Neural cell (in vitro differentiated cells): Measurements from ENCODE around the gene TEFM. TPM values are rescaled to one million over a fixed set of nuclear protein-coding genes. Genes with fewer than 3 reads are reported as not detected.

Source experiments
- H2AFZ ChIP-seq: fragments of 200-600, 300-800 bp; sonication (generic), shearing (Covaris generic); 2 replicates; pipeline ENCODE4 v1.6.0; 2014; ENCODE audit warnings: low read depth, mild to moderate bottlenecking, antibody characterized with exemption, low read length, moderate library complexity
- H3F3A ChIP-seq: fragments of 200-600 bp; shearing (Covaris generic); 2 replicates; pipeline ENCODE4 v1.6.1; 2016; ENCODE audit warnings: mild to moderate bottlenecking, moderate library complexity, mixed read lengths, antibody characterized with exemption, low read length; ENCODE audit not compliant: insufficient read depth, poor library complexity, severe bottlenecking
- H3K27ac ChIP-seq: fragments of 200-600, 300-800 bp; sonication (generic), shearing (Covaris generic); 2 replicates; pipeline ENCODE4 v1.5.1; 2014; ENCODE audit warnings: mild to moderate bottlenecking, low read length, moderate library complexity
- H3K27me3 ChIP-seq: fragments of 300-800, 200-600 bp; sonication (generic), shearing (Covaris generic); 2 replicates; pipeline ENCODE4 v1.6.0; 2014; ENCODE audit warnings: mild to moderate bottlenecking, low read depth, low read length, moderate library complexity; ENCODE audit not compliant: insufficient read depth
- H3K36me3 ChIP-seq: fragments of 300-800, 200-600 bp; sonication (generic), shearing (Covaris generic); 2 replicates; pipeline ENCODE4 v1.5.1; 2014; ENCODE audit warnings: mild to moderate bottlenecking, antibody characterized with exemption, low read length, moderate library complexity; ENCODE audit not compliant: insufficient read depth
- H3K4me2 ChIP-seq: fragments of 300-800, 200-600 bp; sonication (generic), shearing (Covaris generic); 2 replicates; pipeline ENCODE4 v1.6.0; 2014; ENCODE audit warnings: mild to moderate bottlenecking, low read length
- H3K4me3 ChIP-seq: fragments of 300-800, 200-600 bp; sonication (generic), shearing (Covaris generic); 2 replicates; pipeline ENCODE4 v1.5.1; 2014; ENCODE audit warnings: mild to moderate bottlenecking, low read length, moderate library complexity
- H3K79me2 ChIP-seq: fragments of 200-600 bp; shearing (Covaris generic); replicated peaks from 2 replicates; pipeline ENCODE4 v1.6.0; 2014; ENCODE audit warnings: mild to moderate bottlenecking, low read length, moderate library complexity; ENCODE audit not compliant: insufficient read depth
- H3K9ac ChIP-seq: fragments of 300-800, 200-600 bp; sonication (generic), shearing (Covaris generic); 2 replicates; pipeline ENCODE4 v1.6.1; 2016; ENCODE audit warnings: mild to moderate bottlenecking, low read length, mixed read lengths
- H3K9me2 ChIP-seq: fragments of 200-600 bp; shearing (Covaris generic); 2 replicates; pipeline ENCODE4 v1.6.1; 2016; ENCODE audit warnings: mild to moderate bottlenecking, low read length, mixed read lengths; ENCODE audit not compliant: insufficient read depth
- H3K9me3 ChIP-seq: fragments of 200-600, 300-800 bp; sonication (generic), shearing (Covaris generic); 2 replicates; pipeline ENCODE4 v1.6.1; 2016; ENCODE audit warnings: mild to moderate bottlenecking, mixed run types, low read length, moderate library complexity, mixed read lengths
- H4K20me1 ChIP-seq: fragments of 200-600 bp; shearing (Covaris generic); 2 replicates; pipeline ENCODE4 v1.6.1; 2016; ENCODE audit warnings: mild to moderate bottlenecking, mixed run types; ENCODE audit not compliant: insufficient read depth
- CTCF ChIP-seq: fragments of 450-650 bp; IDR thresholded peaks from 2 replicates; pipeline ENCODE4 v1.5.1; 2014; ENCODE audit warnings: antibody characterized with exemption, mild to moderate bottlenecking, moderate library complexity; ENCODE audit not compliant: poor library complexity, severe bottlenecking
- EP300 ChIP-seq: fragments of 450-650 bp; conservative IDR thresholded peaks from 2 replicates; pipeline ENCODE4 v1.6.1; 2014; ENCODE audit warnings: antibody characterized with exemption, mild to moderate bottlenecking, moderate library complexity; ENCODE audit not compliant: poor library complexity, severe bottlenecking
- EZH2 ChIP-seq: fragments of 200-600, 300-800 bp; shearing (Covaris generic), sonication (generic); IDR thresholded peaks from 2 replicates; pipeline ENCODE4 v1.6.1; 2014; ENCODE audit warnings: antibody characterized with exemption, low read length, borderline replicate concordance, mild to moderate bottlenecking; ENCODE audit not compliant: insufficient read depth, poor library complexity, severe bottlenecking
- MXI1 ChIP-seq: fragments of 450-650 bp; conservative IDR thresholded peaks from 2 replicates; pipeline ENCODE4 v1.6.1; 2014; ENCODE audit warnings: antibody characterized with exemption, mild to moderate bottlenecking; ENCODE audit not compliant: poor library complexity, severe bottlenecking
- POLR2AphosphoS5 ChIP-seq: IDR thresholded peaks from 2 replicates; pipeline ENCODE4 v1.6.1; 2012
- RAD21 ChIP-seq: fragments of 450-650 bp; conservative IDR thresholded peaks from 2 replicates; pipeline ENCODE4 v1.6.1; 2014; ENCODE audit warnings: antibody characterized with exemption, mild to moderate bottlenecking, moderate library complexity
- REST ChIP-seq: IDR thresholded peaks from 2 replicates; pipeline ENCODE4 v1.6.1; 2012; ENCODE audit warnings: borderline replicate concordance
- SMC3 ChIP-seq: fragments of 450-650 bp; conservative IDR thresholded peaks from 2 replicates; pipeline ENCODE4 v1.6.1; 2014; ENCODE audit warnings: antibody characterized with exemption, mild to moderate bottlenecking, moderate library complexity; ENCODE audit not compliant: poor library complexity
- TAF1 ChIP-seq: IDR thresholded peaks from 2 replicates; pipeline ENCODE4 v1.6.1; 2012; ENCODE audit warnings: low read depth
- polyA plus RNA-seq: library from polyadenylated mRNA; depleted of rRNA; stranded (reverse); fragments of >200 nt; gene quantifications from 2 replicates; pipeline ENCODE4 v1.2.3, GENCODE V29; 2014

The TEFM gene
- polyA plus RNA-seq, 1 donor from 2014 or later = 15.2 TPM

- peaks cover 12% of the 10 kb centered on the region for H3K27me3 ChIP-seq
- no peak overlapping the region for H3K27ac ChIP-seq
- H3F3A ChIP-seq = no peaks in the 10 kb centered on the region
- H2AFZ ChIP-seq = no peak overlapping the region
- H3K9ac ChIP-seq = no peak overlapping the region
- no peaks in the 10 kb centered on the region for H4K20me1 ChIP-seq
- TF ChIP-seq TAF1 (no peak), EP300 (no peak), REST (no peak), EZH2 (no peak), MXI1 (no peak), CTCF (no peak), POLR2AphosphoS5 (no peak), SMC3 (no peak), RAD21 (no peak)
- no peaks in the 10 kb centered on the region for H3K36me3 ChIP-seq
- no peaks in the 10 kb centered on the region for H3K9me3 ChIP-seq
- no peaks in the 10 kb centered on the region for H3K9me2 ChIP-seq
- H3K79me2 ChIP-seq = no peaks in the 10 kb centered on the region
- H3K4me2 ChIP-seq = no peak overlapping the region
- no peak overlapping the region for H3K4me3 ChIP-seq
These were observed 22.5 kb upstream of the TEFM start for GRCh38 chr17:30928584-30928983.

- Histone ChIP-seq H3K4me2 (no peak overlapping the region), H4K20me1 (no peaks in the 10 kb centered on the region), H3K9me3 (no peaks in the 10 kb centered on the region), H3K27ac (no peak overlapping the region), H3K9ac (no peak overlapping the region), H2AFZ (no peak overlapping the region), H3K27me3 (peaks cover 20% of the 10 kb centered on the region), H3F3A (no peaks in the 10 kb centered on the region), H3K4me3 (no peak overlapping the region), H3K9me2 (no peaks in the 10 kb centered on the region), H3K36me3 (no peaks in the 10 kb centered on the region), H3K79me2 (no peaks in the 10 kb centered on the region)
- TF ChIP-seq POLR2AphosphoS5 (no peak), SMC3 (no peak), CTCF (no peak), MXI1 (no peak), REST (no peak), RAD21 (no peak), EZH2 (no peak), TAF1 (no peak), EP300 (no peak)
These were observed 21.7 kb upstream of the TEFM start for GRCh38 chr17:30927756-30928155.
